Progenitor cell of endocrine pancreas (in vitro differentiated cells): ENCODE data around the gene MFN2. TPM values are rescaled to one million over a fixed set of nuclear protein-coding genes. Genes with fewer than 3 reads are reported as not detected.

Source experiments
- DNase-seq: peaks from one replicate; pipeline ENCODE4 v3.0.0; 2021; ENCODE audit warnings: low spot score; ENCODE audit not compliant: unreplicated experiment
- H3K27ac Mint-ChIP-seq: 2 replicates; pipeline ENCODE4 v1.8.0; 2021; ENCODE audit warnings: mild to moderate bottlenecking, moderate library complexity, mixed read lengths
- H3K27me3 Mint-ChIP-seq: 2 replicates; pipeline ENCODE4 v1.8.0; 2021; ENCODE audit warnings: mixed read lengths
- H3K36me3 Mint-ChIP-seq: 2 replicates; pipeline ENCODE4 v1.8.0; 2022; ENCODE audit warnings: mixed read lengths; ENCODE audit not compliant: insufficient read depth
- H3K4me1 Mint-ChIP-seq: 2 replicates; pipeline ENCODE4 v1.8.0; 2021; ENCODE audit warnings: low read depth, mixed read lengths
- H3K4me3 Mint-ChIP-seq: 2 replicates; pipeline ENCODE4 v1.8.0; 2021; ENCODE audit warnings: low read depth, mild to moderate bottlenecking, moderate library complexity, mixed read lengths
- H3K9me3 Mint-ChIP-seq: 2 replicates; pipeline ENCODE4 v1.8.0; 2021; ENCODE audit warnings: low read depth, mixed read lengths
- CTCF ChIP-seq: fragments of 200-600 bp; sonication (generic); IDR thresholded peaks from one replicate; pipeline ENCODE4 v1.5.0; 2021; ENCODE audit warnings: antibody characterized with exemption, mild to moderate bottlenecking; ENCODE audit not compliant: unreplicated experiment
- total RNA-seq: library from RNA; stranded (reverse); gene quantifications from 2 replicates; pipeline ENCODE4 v1.2.1, GENCODE V29; 2021

MFN2 gene
- total RNA-seq, 1 donor from 2014 or later, result 55.8 TPM

DNA sequence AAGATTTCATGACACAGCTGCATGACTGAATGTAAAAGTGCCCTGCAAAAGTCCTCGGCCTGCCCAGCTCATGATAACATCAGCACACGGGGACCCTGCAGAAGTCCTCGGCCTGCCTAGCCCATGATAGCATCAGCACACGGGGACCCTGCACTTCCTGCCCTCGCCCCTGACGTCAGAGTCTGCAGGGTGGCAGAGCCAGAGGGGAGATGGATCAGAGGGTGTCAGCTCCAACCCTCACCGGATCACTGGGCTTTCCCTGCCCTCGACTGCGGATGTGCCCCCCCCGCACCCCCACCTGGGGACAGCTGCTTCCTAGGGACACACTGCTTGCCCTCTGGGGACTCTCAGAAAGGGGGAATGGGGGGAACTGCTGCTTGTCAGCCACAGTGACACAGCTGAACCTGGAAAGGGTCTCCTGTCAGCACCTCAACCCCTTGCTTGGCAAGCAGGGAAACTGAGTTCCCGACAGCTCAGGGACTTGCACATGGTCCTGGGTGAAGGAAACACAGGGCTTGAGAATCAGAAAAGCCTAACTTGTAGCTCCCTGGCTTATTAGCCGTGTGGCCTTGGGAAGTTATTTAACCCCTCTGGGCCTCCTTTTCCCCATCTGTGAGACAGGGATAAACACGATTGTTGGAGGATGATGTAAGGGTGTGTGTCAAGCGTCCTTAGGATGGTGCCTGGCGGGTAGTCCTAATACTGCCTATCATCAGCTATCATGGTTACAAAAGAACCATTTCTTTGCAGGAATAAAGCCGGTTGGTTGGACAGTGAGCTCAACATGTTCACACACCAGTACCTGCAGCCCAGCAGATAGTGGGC is 30.7 kb downstream of the MFN2 start:
- Mint-ChIP-seq H3K27ac (no peak overlapping the region), H3K4me3 (no peak overlapping the region), H3K36me3 (peaks cover 26% of the 10 kb centered on the region), H3K27me3 (no peaks in the 10 kb centered on the region), H3K9me3 (peaks cover 4% of the 10 kb centered on the region), H3K4me1 (no peaks in the 10 kb centered on the region)
- no peak for DNase-seq
- TF ChIP-seq CTCF, result no peak

- no peaks in the 10 kb centered on the region for H3K27me3 Mint-ChIP-seq
- no peak for TF ChIP-seq CTCF
- H3K9me3 Mint-ChIP-seq, result peaks cover 4% of the 10 kb centered on the region
- H3K4me3 Mint-ChIP-seq, result no peak overlapping the region
- no peaks in the 10 kb centered on the region for H3K4me1 Mint-ChIP-seq
- no peak for DNase-seq
- H3K36me3 Mint-ChIP-seq, result peaks cover 24% of the 10 kb centered on the region
- no peak overlapping the region for H3K27ac Mint-ChIP-seq
Measured at GRCh38 chr1:12011998-12012397, 31.8 kb downstream of the MFN2 start.

GRCh38 chr1:12012560-12013316 is 32.5 kb downstream of the MFN2 start:
- Mint-ChIP-seq H3K4me1 (no peaks in the 10 kb centered on the region), H3K9me3 (peaks cover under 1% of the 10 kb centered on the region), H3K4me3 (no peak overlapping the region), H3K27ac (no peak overlapping the region), H3K36me3 (peaks cover 18% of the 10 kb centered on the region), H3K27me3 (no peaks in the 10 kb centered on the region)
- DNase-seq, result no peak
- TF ChIP-seq CTCF, result no peak

GRCh38 chr1:12014141-12014991 is 34.1 kb downstream of the MFN2 start:
- H3K4me1 Mint-ChIP-seq, result no peaks in the 10 kb centered on the region
- peaks cover 9% of the 10 kb centered on the region for H3K36me3 Mint-ChIP-seq
- no peak overlapping the region for H3K4me3 Mint-ChIP-seq
- H3K27me3 Mint-ChIP-seq, result no peaks in the 10 kb centered on the region
- no peak for TF ChIP-seq CTCF
- no peaks in the 10 kb centered on the region for H3K9me3 Mint-ChIP-seq
- DNase-seq, result no peak
- peak overlapping the region; percentile 1 for H3K27ac Mint-ChIP-seq

GRCh38 chr1:12015001-12015491 is 34.8 kb downstream of the MFN2 start:
- Mint-ChIP-seq H3K4me3 (no peak overlapping the region), H3K4me1 (no peaks in the 10 kb centered on the region), H3K36me3 (peaks cover 5% of the 10 kb centered on the region), H3K27me3 (no peaks in the 10 kb centered on the region), H3K27ac (no peak overlapping the region), H3K9me3 (no peaks in the 10 kb centered on the region)
- no peak for TF ChIP-seq CTCF
- no peak for DNase-seq
